ENCODE data around the gene GPR55. TPM values are rescaled to one million over a fixed set of nuclear protein-coding genes. Genes with fewer than 3 reads are reported as not detected.

Gene GPR55
- total and polyA plus RNA-seq, 12 donors: 0.07 to 0.24 (median 0.14) TPM; not detected in 7

- intact Hi-C loops (cut with DNase I): no loop called here
- 67 to 94% (median 81%) methylated on average over 1 to 14 of the region's 14 CpGs for WGBS, 4 donors
- H3K27ac ChIP-seq: no peak overlapping the region
These were observed 38.4 kb downstream of the GPR55 start for GRCh38 chr2:230886671-230887071.

GRCh38 chr2:230886206-230886605 lies 38.8 kb downstream of the GPR55 start:
- Histone ChIP-seq H3K4me3 (no peak overlapping the region), H3K4me1 (replicated peaks in 1 of 2) (no peaks in the 10 kb centered on the region), H3K9me3 (replicated peaks in 1 of 3) (no peaks in the 10 kb centered on the region), H3K27ac (no peak overlapping the region), H3K36me3 (replicated peaks in 1 of 2) (no peaks in the 10 kb centered on the region), H3K27me3 (no peaks in the 10 kb centered on the region)
- WGBS, 4 donors: 47 to 67% (median 65%) methylated on average over 2 to 5 of the region's 5 CpGs
- intact Hi-C loops (cut with DNase I): no loop called here
- no peak for DNase-seq
- TF ChIP-seq POLR2A (IDR thresholded peaks at IDR 0.05) (no peak), CTCF (IDR thresholded peaks at IDR 0.05) (no peak)

More at GRCh38 chr2:230886671-230887071, 38.4 kb downstream of the GPR55 start:
- no peaks in the 10 kb centered on the region for H3K27me3 ChIP-seq
- no peak overlapping the region for H3K4me3 ChIP-seq
- DNase-seq: no peak
- H3K4me1 ChIP-seq (replicated peaks in 1 of 2): no peaks in the 10 kb centered on the region
- H3K9me3 ChIP-seq (replicated peaks in 1 of 3): no peaks in the 10 kb centered on the region
- TF ChIP-seq CTCF (IDR thresholded peaks at IDR 0.05) (no peak), POLR2A (IDR thresholded peaks at IDR 0.05) (no peak)
- no peaks in the 10 kb centered on the region for H3K36me3 ChIP-seq (replicated peaks in 1 of 2)

- no peaks in the 10 kb centered on the region for H3K4me1 ChIP-seq (replicated peaks in 1 of 2)
- H3K9me3 ChIP-seq (replicated peaks in 1 of 3): no peaks in the 10 kb centered on the region
- no peaks in the 10 kb centered on the region for H3K27me3 ChIP-seq
- WGBS, 4 donors: 59 to 74% (median 64%) methylated on average over 11 of the region's 11 CpGs
- H3K27ac ChIP-seq: no peak overlapping the region
- intact Hi-C loops (cut with DNase I): no loop called here
- no peak overlapping the region for H3K4me3 ChIP-seq
- H3K36me3 ChIP-seq (replicated peaks in 1 of 2): no peaks in the 10 kb centered on the region
- DNase-seq: peak in 2 of 7 donors; percentile 32 to 95
- no peak for TF ChIP-seq POLR2A (IDR thresholded peaks at IDR 0.05)
- TF ChIP-seq CTCF (IDR thresholded peaks at IDR 0.05): no peak
These were observed 39.4 kb downstream of the GPR55 start for GRCh38 chr2:230885463-230886130.

- no peak for DNase-seq
- Histone ChIP-seq H3K9me3 (replicated peaks in 1 of 3) (no peaks in the 10 kb centered on the region), H3K27me3 (no peaks in the 10 kb centered on the region), H3K36me3 (replicated peaks in 1 of 2) (peaks cover 0 to 8% of the 10 kb centered on the region in 2 donors), H3K4me3 (no peak overlapping the region), H3K4me1 (replicated peaks in 1 of 2) (no peaks in the 10 kb centered on the region), H3K27ac (no peak overlapping the region)
- intact Hi-C loops (cut with DNase I): no loop called here
- TF ChIP-seq CTCF (IDR thresholded peaks at IDR 0.05) (no peak), POLR2A (IDR thresholded peaks at IDR 0.05) (no peak)
- WGBS, 4 donors: 71 to 84% (median 80%) methylated on average over 4 to 7 of the region's 7 CpGs
These were observed 43.2 kb downstream of the GPR55 start for GRCh38 chr2:230881840-230882239.
